Suprapubic skin (tissue), 3 donors: ENCODE results near the gene MSX2.

Experiments used
- POLR2A ChIP-seq, 2 donors: fragments of 450-650 bp; IDR thresholded peaks; one replicate each; pipeline ENCODE4 v1.6.1; 2017; ENCODE audit warnings: antibody characterized with exemption in 2 of 2, mild to moderate bottlenecking in 2 of 2, moderate library complexity in 2 of 2
- TF ChIP-seq, protein P1 (sequence below), 2 donors: fragments of 200-600 bp in 1 of 2; fragments of 450-650 bp in 1 of 2; sonication (generic) in 1 of 2; IDR thresholded peaks; one replicate each; pipeline ENCODE4 v1.5.1; 2016 to 2019; ENCODE audit warnings: antibody characterized with exemption in 2 of 2, mild to moderate bottlenecking in 1 of 2, moderate library complexity in 1 of 2

- TF ChIP-seq POLR2A (IDR thresholded peaks at IDR 0.05) = no peak
- TF ChIP-seq, protein P1, sequence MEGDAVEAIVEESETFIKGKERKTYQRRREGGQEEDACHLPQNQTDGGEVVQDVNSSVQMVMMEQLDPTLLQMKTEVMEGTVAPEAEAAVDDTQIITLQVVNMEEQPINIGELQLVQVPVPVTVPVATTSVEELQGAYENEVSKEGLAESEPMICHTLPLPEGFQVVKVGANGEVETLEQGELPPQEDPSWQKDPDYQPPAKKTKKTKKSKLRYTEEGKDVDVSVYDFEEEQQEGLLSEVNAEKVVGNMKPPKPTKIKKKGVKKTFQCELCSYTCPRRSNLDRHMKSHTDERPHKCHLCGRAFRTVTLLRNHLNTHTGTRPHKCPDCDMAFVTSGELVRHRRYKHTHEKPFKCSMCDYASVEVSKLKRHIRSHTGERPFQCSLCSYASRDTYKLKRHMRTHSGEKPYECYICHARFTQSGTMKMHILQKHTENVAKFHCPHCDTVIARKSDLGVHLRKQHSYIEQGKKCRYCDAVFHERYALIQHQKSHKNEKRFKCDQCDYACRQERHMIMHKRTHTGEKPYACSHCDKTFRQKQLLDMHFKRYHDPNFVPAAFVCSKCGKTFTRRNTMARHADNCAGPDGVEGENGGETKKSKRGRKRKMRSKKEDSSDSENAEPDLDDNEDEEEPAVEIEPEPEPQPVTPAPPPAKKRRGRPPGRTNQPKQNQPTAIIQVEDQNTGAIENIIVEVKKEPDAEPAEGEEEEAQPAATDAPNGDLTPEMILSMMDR (IDR thresholded peaks at IDR 0.05) = no peak
Observed at GRCh38 chr5:174765540-174765939, 41.2 kb downstream of the MSX2 start.
